Endothelial cell of umbilical vein (primary cell): Measurements from ENCODE around the gene AGAP3. TPM values are rescaled to one million over a fixed set of nuclear protein-coding genes. Genes with fewer than 3 reads are reported as not detected.

ENCODE experiments used
- BruUV-seq: library from RNA; stranded (reverse); fragments of 400-500 nt; replicated peaks from 2 replicates; lab custom pipeline; 2021; lab: Mats Ljungman, UMichigan
- CTCF ChIA-PET: fragments of 300-600, 350-600 bp; sonication (Branson Sonifier 250); formaldehyde crosslinking; loops from one replicate; lab custom pipeline; 2021; ENCODE audit warnings: antibody characterized with exemption, inconsistent platforms; lab: Charles Lee
- POLR2A ChIA-PET: fragments of 300-600, 350-600 bp; sonication (Branson Sonifier 250); formaldehyde crosslinking; loops from one replicate; lab custom pipeline; 2021; ENCODE audit warnings: antibody characterized with exemption, inconsistent platforms; lab: Charles Lee
- DNase-seq: peaks from one replicate; pipeline ENCODE4 v3.0.0-alpha.2; 2011; ENCODE audit warnings: low read depth, low spot score
- FAIRE-seq: peaks from 2 replicates; lab custom pipeline; 2011; peaks lifted over from hg19 to GRCh38; lab: Jason Lieb, UNC
- H2AFZ ChIP-seq: 2 replicates; pipeline ENCODE4 v1.6.0; 2012; ENCODE audit warnings: low read depth, low read length, control low read depth, inconsistent platforms
- H3K27ac ChIP-seq: 2 replicates; pipeline ENCODE4 v1.5.1; 2011; ENCODE audit warnings: low read depth, mild to moderate bottlenecking, control low read depth, low read length, moderate library complexity; ENCODE audit not compliant: insufficient read depth
- H3K27me3 ChIP-seq, 2 experiments: 2 replicates each; pipeline versions ENCODE4 v1.6.0 to v1.6.1; 2011; ENCODE audit warnings: low read length in 2 of 2, mixed read lengths in 1 of 2; ENCODE audit not compliant: control insufficient read depth in 2 of 2, insufficient read depth in 2 of 2
- H3K36me3 ChIP-seq, 2 experiments: 2 replicates in 1 of 2; 3 replicates in 1 of 2; pipeline ENCODE4 v1.5.1; 2011; ENCODE audit warnings: low read length in 2 of 2, mild to moderate bottlenecking in 1 of 2, moderate library complexity in 1 of 2; ENCODE audit not compliant: control insufficient read depth in 2 of 2, insufficient read depth in 2 of 2; ENCODE audit errors: extremely low read depth in 1 of 2
- H3K4me1 ChIP-seq: 3 replicates; pipeline ENCODE4 v1.5.1; 2011; ENCODE audit warnings: mild to moderate bottlenecking, low read length; ENCODE audit not compliant: control insufficient read depth, insufficient read depth; ENCODE audit errors: extremely low read depth
- H3K4me2 ChIP-seq: 2 replicates; pipeline ENCODE4 v1.6.1; 2011; ENCODE audit warnings: low read length, control low read depth, mixed read lengths; ENCODE audit not compliant: insufficient read depth
- H3K4me3 ChIP-seq, 3 experiments: fragments of 200-600 bp in 1 of 3; sonication (generic), shearing (Covaris generic) in 1 of 3; replicated peaks in 1 of 3; 2 replicates each; pipeline ENCODE4 v1.5.1; 2011 to 2016; ENCODE audit warnings: control low read depth in 3 of 3, low read length in 3 of 3, mild to moderate bottlenecking in 2 of 3, inconsistent platforms in 1 of 3, low read depth in 1 of 3, moderate library complexity in 1 of 3; ENCODE audit not compliant: insufficient read depth in 1 of 3
- H3K79me2 ChIP-seq: 2 replicates; pipeline ENCODE4 v1.6.0; 2012; ENCODE audit warnings: low read length, inconsistent platforms; ENCODE audit not compliant: control insufficient read depth, insufficient read depth
- H3K9ac ChIP-seq: replicated peaks from 2 replicates; pipeline ENCODE3; 2011; ENCODE audit warnings: low read length, control low read depth; ENCODE audit not compliant: insufficient read depth; ENCODE audit errors: extremely low read depth
- H3K9me1 ChIP-seq: replicated peaks from 3 replicates; pipeline ENCODE4 v1.6.0; 2011; ENCODE audit warnings: mild to moderate bottlenecking, low read length; ENCODE audit not compliant: control insufficient read depth, insufficient read depth; ENCODE audit errors: extremely low read depth
- H3K9me3 ChIP-seq: replicated peaks from 2 replicates; pipeline ENCODE4 v1.5.1; 2012; ENCODE audit warnings: low read length, inconsistent platforms; ENCODE audit not compliant: control insufficient read depth, insufficient read depth
- H4K20me1 ChIP-seq: replicated peaks from 2 replicates; pipeline ENCODE3; 2011; ENCODE audit warnings: mild to moderate bottlenecking, low read length; ENCODE audit not compliant: control insufficient read depth, insufficient read depth; ENCODE audit errors: extremely low read depth
- FOS ChIP-seq: IDR thresholded peaks from 2 replicates; pipeline ENCODE4 v1.6.1; 2011; ENCODE audit warnings: mild to moderate bottlenecking, low read length, moderate library complexity, borderline replicate concordance; ENCODE audit not compliant: insufficient read depth
- GATA2 ChIP-seq: IDR thresholded peaks from 2 replicates; pipeline ENCODE4 v1.7.0; 2011; ENCODE audit warnings: low read depth, mild to moderate bottlenecking, moderate library complexity, mixed read lengths, low read length; ENCODE audit not compliant: insufficient read length, insufficient read depth
- JUN ChIP-seq: IDR thresholded peaks from 2 replicates; pipeline ENCODE4 v1.6.1; 2011; ENCODE audit warnings: borderline replicate concordance, low read depth; ENCODE audit not compliant: insufficient read length, insufficient read depth
- MYC ChIP-seq: IDR thresholded peaks from one replicate; pipeline ENCODE4 v1.6.1; 2011; ENCODE audit warnings: mild to moderate bottlenecking, low read depth, low read length
- POLR2AphosphoS5 ChIP-seq: IDR thresholded peaks from 2 replicates; pipeline ENCODE4 v1.6.1; 2012; ENCODE audit warnings: low read depth, mild to moderate bottlenecking, control low read depth, low read length, moderate library complexity; ENCODE audit not compliant: insufficient read depth
- dilution Hi-C: fragments of 300-500 bp; cut with MboI; formaldehyde crosslinking; loops from one replicate; pipeline ENCODE4 v1.15.0; 2019; ENCODE audit warnings: low sequenced_read_pairs; ENCODE audit not compliant: extremely low pct_ligation_motif_present
- intact Hi-C: fragments of 100-400 bp; cut with micrococcal nuclease; formaldehyde crosslinking; loops from one replicate; pipeline ENCODE4 v1.10.0; 2022
- polyA plus RNA-seq, 4 experiments: library from polyadenylated mRNA; depleted of rRNA in 3 of 4; stranded (reverse) in 3 of 4; unstranded in 1 of 4; fragments of >200 nt; gene quantifications; 2 replicates each; pipeline versions ENCODE4 v1.2.1 to v1.2.3, GENCODE V29; 2011 to 2012; ENCODE audit warnings: missing spikeins in 1 of 4
- total RNA-seq: library from RNA; stranded (reverse); gene quantifications from 2 replicates; pipeline ENCODE4 v1.2.3, GENCODE V29; 2021
- TF ChIP-seq, protein P1 (sequence below): IDR thresholded peaks from 2 replicates; pipeline ENCODE4 v1.6.1; 2011; ENCODE audit not compliant: insufficient read depth, insufficient read length

The AGAP3 gene
- total and polyA plus RNA-seq, 2 donors (not counting 3 experiments of a cell fraction or from before 2014, with no cell fraction given), result 171 to 174 TPM

DNA sequence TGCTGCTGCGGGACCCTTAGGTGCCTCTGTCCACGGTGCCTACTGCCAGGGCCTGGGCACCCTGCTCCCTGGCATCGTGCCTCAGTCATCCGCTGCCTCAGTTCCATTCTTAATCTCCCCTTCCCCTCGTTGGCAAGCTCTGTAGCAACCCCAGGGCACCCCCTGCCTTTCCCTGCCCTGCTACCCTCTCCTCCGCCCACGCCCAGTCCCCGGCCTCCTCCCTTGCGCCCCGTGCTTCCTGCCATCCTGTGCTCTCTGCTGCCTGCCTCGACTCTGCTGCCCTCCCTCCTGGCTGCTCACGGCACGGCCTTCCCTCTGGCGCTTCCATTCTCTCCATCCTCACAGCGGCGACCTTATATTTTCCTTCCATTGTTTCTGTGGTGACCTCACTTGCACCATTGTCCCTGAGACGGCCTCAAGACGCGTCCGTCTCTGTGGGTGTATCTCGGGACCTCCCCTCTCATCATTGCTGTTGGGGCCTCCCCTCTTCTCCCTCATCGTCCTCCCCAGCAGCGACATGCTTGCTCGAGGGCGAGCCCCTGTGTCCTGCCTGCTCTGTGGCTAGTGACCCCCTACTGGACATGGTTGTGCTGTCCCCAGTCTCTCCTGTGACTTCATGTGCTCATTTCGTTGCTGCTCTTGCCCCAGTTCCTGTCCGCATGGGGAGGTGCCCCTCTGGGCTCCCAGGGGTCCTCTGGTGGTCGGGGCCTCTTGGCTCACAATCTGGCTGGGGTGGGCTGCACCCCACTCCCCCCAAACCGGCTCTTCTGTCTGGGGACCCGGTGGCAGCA is 35.3 kb downstream of the AGAP3 start:
- H3K9ac ChIP-seq, result no peak overlapping the region
- DNase-seq (peak; percentile 15), FAIRE-seq (peak; percentile 31)
- H3K4me3 ChIP-seq, result no peak overlapping the region
- peaks cover 6% of the 10 kb centered on the region for H3K4me1 ChIP-seq
- no peak overlapping the region for H2AFZ ChIP-seq
- no TSS peak for BruUV-seq
- no peaks in the 10 kb centered on the region for H3K9me1 ChIP-seq
- H3K27me3 ChIP-seq, result no peaks in the 10 kb centered on the region
- dilution Hi-C loops, result no loop called here
- no peak overlapping the region for H3K27ac ChIP-seq
- H3K79me2 ChIP-seq, result peaks cover 10% of the 10 kb centered on the region
- ChIA-PET CTCF (no interaction called here), POLR2A (no interaction called here)
- no peak overlapping the region for H3K4me2 ChIP-seq
- H3K9me3 ChIP-seq, result no peaks in the 10 kb centered on the region
- H4K20me1 ChIP-seq, result peaks cover 2% of the 10 kb centered on the region
- peaks cover 12 to 60% of the 10 kb centered on the region in 2 experiments for H3K36me3 ChIP-seq
- TF ChIP-seq, protein P1, sequence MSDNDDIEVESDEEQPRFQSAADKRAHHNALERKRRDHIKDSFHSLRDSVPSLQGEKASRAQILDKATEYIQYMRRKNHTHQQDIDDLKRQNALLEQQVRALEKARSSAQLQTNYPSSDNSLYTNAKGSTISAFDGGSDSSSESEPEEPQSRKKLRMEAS, result no peak
- no peak for TF ChIP-seq JUN
- intact Hi-C loops, result no loop called here

DNA sequence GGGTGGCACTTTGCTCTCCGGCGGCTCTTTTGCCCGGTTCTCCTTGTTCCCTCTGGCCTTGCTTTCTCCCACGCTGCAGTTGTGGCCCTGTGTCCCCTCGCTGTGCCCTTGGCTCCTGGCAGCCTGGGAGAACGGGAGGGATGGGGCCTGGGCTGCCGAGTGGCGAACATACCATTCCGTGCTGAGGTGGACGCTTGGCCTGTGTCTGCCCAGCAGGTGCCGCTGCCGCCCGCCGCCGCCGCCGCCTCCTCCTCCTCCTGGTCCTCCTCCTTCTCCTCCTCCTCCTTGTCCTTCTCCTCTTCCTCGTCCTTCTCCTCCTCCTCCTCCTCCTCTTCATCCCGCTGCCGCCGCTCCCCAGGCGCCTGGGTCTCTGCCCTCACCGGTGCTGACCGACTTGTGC is 36.0 kb downstream of the AGAP3 start:
- H3K9me1 ChIP-seq, result no peaks in the 10 kb centered on the region
- TF ChIP-seq, protein P1, result no peak
- TF ChIP-seq GATA2 (no peak), JUN (no peak), FOS (no peak), POLR2AphosphoS5 (no peak), MYC (no peak)
- peaks cover 12 to 63% of the 10 kb centered on the region in 2 experiments for H3K36me3 ChIP-seq
- no TSS peak for BruUV-seq
- no peak overlapping the region for H3K4me2 ChIP-seq
- dilution Hi-C loops (no loop called here), intact Hi-C loops (no loop called here)
- POLR2A ChIA-PET, result no interaction called here
- DNase-seq (no peak), FAIRE-seq (no peak)
- peaks cover 4% of the 10 kb centered on the region for H3K79me2 ChIP-seq
- no peak overlapping the region for H2AFZ ChIP-seq
- CTCF ChIA-PET, result no interaction called here
- no peaks in the 10 kb centered on the region for H3K27me3 ChIP-seq
- no peaks in the 10 kb centered on the region for H3K9me3 ChIP-seq
- no peak overlapping the region for H3K27ac ChIP-seq
- no peak overlapping the region for H3K4me3 ChIP-seq
- no peak overlapping the region for H3K9ac ChIP-seq
- H4K20me1 ChIP-seq, result peaks cover 2% of the 10 kb centered on the region
- H3K4me1 ChIP-seq, result peaks cover 6% of the 10 kb centered on the region
